HL-60 (cell line): ENCODE measurements around the gene ENDOU.

ENCODE experiments used
- CTCF ChIP-seq: IDR thresholded peaks from one replicate; pipeline ENCODE4 v1.5.1; 2011; ENCODE audit warnings: low read length, control low read depth, inconsistent platforms; ENCODE audit not compliant: insufficient read depth
- GABPA ChIP-seq: IDR thresholded peaks from 2 replicates; pipeline ENCODE4 v1.6.1; 2012; ENCODE audit warnings: low read depth
- POLR2AphosphoS5 ChIP-seq: IDR thresholded peaks from 2 replicates; pipeline ENCODE4 v1.6.1; 2012; ENCODE audit warnings: low read depth

GRCh38 chr12:47748507-47748828 is 23.2 kb upstream of the ENDOU start:
- TF ChIP-seq CTCF (no peak), POLR2AphosphoS5 (no peak), GABPA (no peak)
